GM21526 (cell line): ENCODE results near the gene PPP1R9B.

ENCODE experiments used
- ATAC-seq: cut with Tn5 transposase; IDR thresholded peaks from one replicate; pipeline ENCODE4 v1.9.1; 2021; ENCODE audit warnings: moderate library complexity; ENCODE audit not compliant: unreplicated experiment, low FRiP score

Gene PPP1R9B

GRCh38 chr17:50150354-50151040 lies at the start of gene PPP1R9B:
TSS of gene PPP1R9B (minus strand) at chr17:50150677. CDS start at chr17:50150513, 164 bp downstream.
- ATAC-seq, result no peak

DNA sequence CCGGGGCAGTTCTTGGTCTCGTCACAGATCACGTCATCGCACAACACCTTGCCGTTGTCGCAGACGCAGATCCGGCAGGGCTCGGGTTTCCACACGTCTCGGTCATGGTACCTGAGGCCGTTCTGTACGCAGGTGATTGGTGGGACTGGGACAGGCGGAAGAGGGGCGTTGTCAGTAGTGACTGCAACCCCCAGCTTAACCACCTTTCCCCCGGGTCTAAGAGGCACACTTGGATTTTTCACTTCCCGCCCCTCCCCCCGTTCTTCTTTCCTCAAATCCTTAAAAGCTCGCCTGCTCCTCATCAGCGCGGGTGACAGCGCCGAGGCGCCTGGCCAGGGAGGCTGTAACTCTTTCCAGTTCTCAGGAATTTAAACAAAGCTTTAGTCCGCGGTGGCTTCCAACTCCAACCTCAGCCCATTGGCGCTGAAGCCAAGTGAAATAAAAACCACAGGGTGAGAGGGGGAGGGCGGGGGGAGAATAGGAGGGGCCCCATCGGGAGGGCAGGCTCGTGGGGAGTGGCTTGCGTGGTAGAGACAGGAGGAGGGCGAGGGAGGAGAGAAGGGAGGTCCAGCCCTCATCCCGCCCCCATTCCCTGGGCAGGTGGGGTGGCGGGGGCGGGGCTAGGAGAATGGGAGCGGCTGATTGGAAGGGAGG lies 49.5 kb upstream of the PPP1R9B start:
- ATAC-seq, result peak; percentile 26

GRCh38 chr17:50199211-50199802 lies 48.8 kb upstream of the PPP1R9B start:
- ATAC-seq, result no peak

- no peak for ATAC-seq
Observed at GRCh38 chr17:50198026-50198669, 47.7 kb upstream of the PPP1R9B start.

GRCh38 chr17:50196826-50197225 lies 46.3 kb upstream of the PPP1R9B start:
- ATAC-seq, result no peak

GRCh38 chr17:50196036-50196435 lies 45.6 kb upstream of the PPP1R9B start:
- no peak for ATAC-seq

- ATAC-seq, result no peak
Observed at GRCh38 chr17:50194934-50195865, 44.7 kb upstream of the PPP1R9B start.

DNA sequence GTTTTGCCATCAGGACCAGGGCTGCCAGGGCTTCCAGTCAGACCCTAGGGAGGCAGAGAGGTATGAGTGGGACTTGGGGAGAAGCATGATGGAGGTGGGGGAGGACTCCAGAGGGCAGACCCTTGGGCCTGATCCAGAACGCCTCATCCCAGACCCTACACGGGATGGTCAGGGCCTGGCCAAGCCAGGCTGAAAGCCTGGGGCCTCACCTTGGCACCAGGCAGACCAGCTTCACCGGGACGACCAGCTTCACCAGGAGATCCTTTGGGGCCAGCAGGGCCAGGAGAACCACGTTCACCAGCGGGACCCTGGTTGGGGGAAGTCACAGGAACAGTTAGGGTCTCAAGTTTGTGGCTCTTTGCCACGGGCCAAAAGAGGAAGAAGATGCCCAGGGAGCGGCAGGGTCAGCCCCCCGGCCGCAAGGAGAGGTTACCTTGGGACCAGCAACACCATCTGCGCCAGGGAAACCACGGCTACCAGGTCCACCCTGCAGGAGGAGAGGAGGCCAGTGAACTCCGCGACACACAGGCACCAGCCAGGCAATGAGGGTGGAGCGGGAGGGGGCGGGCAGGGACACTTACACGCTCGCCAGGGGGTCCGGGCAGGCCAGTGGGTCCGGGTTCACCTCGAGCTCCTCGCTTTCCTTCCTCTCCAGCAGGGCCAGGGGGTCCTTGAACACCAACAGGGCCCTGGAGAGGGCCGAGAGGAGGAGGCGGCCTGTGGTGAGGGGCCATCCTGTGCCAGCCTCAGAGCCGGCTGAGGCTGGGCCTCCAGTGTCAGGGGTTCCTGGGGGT lies 43.9 kb upstream of the PPP1R9B start:
- ATAC-seq, result no peak

DNA sequence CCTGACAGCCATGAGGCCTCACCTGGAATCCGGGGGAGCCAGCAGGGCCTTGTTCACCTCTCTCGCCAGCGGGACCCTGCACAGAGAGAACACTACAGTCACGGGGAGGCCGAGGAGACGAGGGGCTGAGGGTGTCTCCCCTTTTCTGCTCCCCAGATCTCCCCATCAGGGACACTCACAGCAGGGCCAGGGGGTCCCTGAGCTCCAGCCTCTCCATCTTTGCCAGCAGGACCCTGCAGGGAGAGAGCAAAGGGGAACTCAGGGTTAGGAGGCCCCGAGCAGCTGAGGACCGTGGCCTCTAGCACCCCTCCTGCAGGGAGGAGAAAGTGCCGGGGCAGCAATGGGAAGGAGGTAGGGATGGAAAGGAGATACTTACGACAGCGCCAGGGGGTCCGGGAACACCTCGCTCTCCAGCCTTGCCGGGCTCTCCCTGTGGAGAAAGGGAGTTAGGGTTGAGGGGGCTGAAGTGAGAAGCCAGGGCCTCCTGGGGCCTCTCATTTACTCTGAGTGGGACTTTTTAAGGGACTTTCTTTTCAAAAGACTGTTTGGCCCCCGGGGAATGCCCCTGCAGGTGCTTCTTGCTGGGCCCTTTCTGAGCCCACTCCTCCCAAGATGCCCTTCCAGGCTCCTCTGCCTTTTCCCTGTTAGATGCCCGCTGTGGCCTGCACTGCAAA lies 42.3 kb upstream of the PPP1R9B start:
- no peak for ATAC-seq

DNA sequence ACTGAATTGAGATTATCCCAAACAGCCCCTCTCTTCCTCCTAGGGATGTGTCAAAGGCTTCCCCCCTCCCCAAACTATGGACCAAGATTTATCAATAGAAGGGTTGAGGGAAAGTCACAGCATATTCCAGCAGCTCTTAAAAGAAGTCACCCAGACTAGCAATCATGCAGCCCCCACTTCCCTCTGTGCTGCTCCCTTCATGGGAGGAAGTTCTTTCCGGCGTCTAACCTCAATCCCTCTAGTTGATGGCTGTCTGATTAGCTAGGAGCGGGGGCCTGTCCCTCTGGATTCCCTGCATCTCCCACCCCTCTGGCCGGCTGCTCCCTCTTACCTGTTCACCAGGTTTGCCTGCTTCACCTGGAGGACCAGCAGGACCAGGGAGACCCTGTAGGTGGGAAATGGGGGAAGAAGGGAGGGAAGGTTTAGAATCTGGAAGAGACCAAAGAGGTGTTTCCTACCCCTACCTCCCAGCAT lies 41.7 kb upstream of the PPP1R9B start:
- no peak for ATAC-seq

- no peak for ATAC-seq
Observed at GRCh38 chr17:50191359-50192143, 41.1 kb upstream of the PPP1R9B start.

DNA sequence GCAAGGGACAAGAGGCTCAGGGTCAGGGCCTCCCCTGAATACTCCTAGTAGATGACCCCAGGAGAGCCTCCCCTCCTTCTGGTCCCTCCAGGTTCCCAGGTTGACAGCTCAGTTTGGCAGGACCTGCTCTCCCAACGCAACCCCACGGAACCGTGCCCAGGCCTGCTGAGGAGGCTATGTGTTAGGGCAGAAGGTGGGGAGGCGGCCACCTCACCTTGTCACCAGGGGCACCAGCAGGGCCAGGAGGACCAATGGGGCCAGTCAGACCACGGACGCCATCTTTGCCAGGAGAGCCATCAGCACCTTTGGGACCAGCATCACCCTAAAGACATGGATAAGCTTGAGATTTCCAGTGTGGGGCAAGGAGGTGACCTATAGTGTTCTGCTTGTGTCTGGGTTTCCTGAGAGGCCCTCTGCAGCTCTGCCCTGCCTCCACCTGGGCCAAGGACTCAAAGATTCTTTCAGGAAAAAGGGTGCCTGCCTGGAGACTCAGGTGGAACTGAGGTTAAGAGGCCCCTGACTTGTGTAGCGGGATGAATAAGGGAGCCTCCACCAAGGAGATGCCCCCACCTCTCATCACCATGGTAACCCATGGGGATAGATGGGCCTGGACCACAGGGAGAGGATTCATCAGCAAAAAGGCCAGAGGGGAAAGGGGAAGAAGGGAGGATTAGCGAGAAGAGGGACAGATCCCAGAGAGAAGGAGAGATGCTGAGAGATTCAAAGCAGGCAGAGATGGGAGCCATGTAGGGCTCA lies 40.3 kb upstream of the PPP1R9B start:
- ATAC-seq, result no peak

DNA sequence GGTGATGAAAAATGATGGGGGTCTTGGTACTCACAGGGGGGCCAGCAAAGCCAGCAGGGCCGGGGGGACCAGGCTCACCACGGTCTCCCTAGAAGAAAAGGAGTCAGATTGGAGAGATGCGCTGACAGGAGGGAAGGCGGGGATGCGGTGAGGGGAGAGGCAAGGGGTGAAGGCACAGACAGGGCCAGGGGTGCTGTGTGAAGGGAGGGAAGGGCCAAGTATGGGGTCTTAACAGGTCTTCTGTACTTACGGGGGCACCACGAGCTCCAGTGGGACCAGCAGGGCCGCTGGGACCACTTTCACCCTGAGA lies 39.8 kb upstream of the PPP1R9B start:
- no peak for ATAC-seq

DNA sequence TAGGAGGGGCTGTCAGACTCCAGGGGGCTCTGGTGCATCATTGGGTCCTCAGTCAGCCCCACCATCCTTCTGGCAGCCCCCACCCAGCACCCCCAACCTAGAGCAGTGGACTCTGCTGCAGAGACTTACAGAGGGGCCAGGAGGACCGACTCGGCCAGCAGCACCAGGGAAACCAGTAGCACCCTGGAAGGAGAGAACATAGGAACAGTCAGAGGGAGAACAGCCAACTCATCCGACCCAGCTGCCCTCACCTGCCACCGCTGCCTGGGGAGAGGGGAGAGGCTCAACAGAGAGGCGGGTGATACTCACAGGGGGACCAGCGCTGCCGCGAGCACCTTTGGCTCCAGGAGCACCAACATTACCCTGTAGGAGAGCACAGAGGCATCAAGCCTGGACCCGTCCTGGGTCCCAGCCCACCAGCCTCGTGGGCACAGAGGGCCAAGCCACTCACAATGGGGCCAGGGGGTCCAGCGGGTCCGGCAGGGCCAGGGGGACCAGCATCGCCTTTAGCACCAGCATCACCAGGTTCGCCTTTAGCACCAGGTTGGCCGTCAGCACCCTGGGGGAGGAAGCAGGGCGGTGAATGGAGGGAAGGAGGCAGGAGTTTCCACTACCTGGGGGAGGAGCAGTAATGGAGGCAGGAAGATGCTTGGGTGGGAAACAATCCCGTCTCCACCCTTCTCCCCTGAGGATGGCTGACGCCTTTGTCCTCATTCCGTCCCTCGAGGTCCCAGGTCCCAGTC lies 39.2 kb upstream of the PPP1R9B start:
- ATAC-seq, result no peak

GRCh38 chr17:50188921-50189549 lies 38.6 kb upstream of the PPP1R9B start:
- ATAC-seq, result no peak

- ATAC-seq, result no peak
Observed at GRCh38 chr17:50188531-50188920, 38.0 kb upstream of the PPP1R9B start.
